Measurements from ENCODE around the gene GLYR1.

The GLYR1 gene

DNA sequence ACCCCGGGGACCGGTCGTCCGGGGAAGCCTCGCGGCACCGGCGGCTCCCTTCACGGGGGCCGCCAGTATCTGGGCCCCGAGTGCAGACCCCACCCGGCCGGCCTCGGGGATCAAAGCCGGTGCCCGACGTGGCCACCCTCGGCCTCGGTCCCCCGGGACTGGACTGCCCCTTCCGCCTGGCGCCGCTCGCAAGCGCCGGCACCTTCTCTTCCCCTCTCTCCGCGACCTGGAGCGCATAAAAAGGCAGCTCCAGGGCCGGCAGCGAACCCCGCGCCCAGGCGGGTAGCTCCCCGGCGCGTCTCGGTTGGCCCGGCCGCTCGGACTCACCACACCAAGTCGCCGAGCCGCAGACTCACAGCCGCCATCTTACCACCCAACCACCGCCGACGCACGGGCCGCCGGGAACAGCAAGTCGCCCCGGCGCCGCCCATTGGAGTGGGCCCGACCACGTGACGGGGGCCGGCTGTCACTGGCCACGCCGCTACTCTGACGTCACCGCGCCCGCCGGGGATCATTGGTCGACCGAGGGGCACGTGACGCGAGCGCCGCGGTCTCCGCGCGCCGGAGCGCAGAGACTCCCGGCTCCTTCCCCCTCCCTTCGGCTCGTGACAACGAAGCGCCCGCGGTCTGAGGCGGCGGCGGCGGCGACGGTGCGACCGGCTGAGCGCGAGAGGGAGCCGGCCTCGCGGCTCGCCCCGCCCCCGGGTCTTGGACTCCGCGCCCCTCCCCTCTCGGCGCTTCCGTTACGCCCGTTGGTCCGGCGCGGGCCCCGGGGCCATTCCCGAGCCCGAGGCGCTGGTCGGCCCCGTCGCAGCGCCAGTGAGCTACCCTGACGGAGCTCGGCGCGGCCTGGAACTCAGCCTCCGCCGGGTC lies at the start of gene GLYR1, which contains the start of gene UBN1:
Gene GLYR1 (minus strand): TSS at position 388 of the 873 bp plus-strand sequence. CDS start 23 bp downstream, at position 365.
Gene UBN1 (plus strand): TSS at position 581 of the 873 bp plus-strand sequence. CDS start 5,437 bp downstream, outside the sequence.
- DNase-seq (ENCODE audit: low read depth) = peak; percentile 96

DNA sequence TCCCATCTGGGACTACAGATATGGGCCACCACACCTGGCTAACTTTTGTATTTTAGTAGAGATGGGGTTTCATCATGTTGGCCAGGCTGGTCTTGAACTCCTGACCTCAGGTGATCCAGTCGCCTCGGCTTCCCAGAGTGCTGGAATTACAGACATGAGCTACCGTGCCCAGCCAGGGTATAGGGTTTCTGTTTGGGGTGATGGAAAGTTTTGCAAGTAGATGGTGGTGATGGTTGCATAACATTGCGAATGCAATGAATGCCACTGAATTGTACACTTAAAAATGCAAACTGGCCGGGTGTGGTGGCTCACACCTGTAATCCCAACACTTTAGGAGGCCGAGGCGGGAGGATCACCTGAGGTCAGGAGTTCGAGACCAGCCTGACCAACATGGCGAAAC lies 49.7 kb upstream of the GLYR1 start:
- DNase-seq (ENCODE audit: low read depth) = peak; percentile 56

DNA sequence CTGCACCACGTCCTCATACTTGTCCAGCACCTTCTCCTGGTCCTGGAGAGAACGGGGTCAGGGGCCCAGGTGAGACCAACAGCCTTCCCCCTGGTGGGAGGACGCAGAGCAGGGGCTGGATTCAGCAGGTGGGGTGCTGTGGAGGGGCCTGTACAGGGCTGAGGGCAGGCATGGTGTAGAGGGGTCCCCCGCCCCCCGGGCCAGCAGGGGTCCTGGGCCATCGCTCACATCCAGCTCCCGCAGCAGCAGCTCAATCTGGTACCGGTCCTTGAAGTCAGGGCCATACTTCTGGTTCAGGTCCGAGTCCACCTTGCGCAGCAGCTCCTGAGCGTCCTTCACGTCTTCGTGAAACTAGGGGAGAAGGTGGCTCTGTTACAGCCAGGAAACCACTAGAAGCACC lies 48.3 kb upstream of the GLYR1 start:
- no peak for DNase-seq (ENCODE audit: low read depth)

GRCh38 chr16:4894276-4895150 lies 47.4 kb upstream of the GLYR1 start:
- no peak for DNase-seq (ENCODE audit: low read depth)

DNA sequence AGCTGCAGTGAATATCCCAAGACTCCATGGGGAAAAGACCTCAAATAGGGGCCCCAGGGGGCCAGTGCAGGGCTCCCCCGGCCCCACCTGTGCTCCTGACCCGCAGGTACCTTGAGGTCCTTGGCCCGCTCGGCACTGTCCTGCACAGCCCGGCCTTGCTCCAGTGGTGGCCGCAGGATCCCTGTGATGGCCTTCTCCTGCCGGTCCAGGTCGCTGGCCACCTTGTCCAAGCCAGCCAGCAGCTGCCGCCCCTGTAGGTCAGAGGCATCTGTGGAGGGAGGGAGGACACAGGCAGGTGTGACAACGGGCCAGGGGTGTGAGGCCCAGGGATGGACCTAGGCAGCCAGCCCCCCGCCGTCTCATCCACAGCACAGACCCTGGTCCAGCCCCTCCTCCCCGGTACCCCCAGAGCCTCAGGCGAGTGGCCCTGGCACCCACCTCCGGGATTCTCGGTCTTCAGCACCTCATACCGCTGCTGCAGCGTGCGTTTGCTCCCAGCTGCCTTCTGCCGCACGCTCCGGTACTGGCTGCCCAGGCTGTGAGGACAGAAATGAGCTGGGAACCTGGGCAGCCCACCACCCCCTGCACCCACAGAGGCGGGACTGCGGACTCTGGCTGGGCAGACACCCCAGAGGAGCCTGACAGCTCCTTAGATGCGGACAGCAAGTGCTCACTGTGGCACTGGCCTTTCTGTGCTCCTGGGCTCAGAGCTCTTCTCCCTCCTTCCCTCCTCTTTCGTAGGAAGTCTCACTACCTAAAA lies 46.2 kb upstream of the GLYR1 start:
- DNase-seq (ENCODE audit: low read depth) = no peak

- no peak for DNase-seq (ENCODE audit: low read depth)
Measured at GRCh38 chr16:4892361-4893102, 45.4 kb upstream of the GLYR1 start.

GRCh38 chr16:4891886-4892216 lies 44.8 kb upstream of the GLYR1 start:
- DNase-seq (ENCODE audit: low read depth) = no peak

DNA sequence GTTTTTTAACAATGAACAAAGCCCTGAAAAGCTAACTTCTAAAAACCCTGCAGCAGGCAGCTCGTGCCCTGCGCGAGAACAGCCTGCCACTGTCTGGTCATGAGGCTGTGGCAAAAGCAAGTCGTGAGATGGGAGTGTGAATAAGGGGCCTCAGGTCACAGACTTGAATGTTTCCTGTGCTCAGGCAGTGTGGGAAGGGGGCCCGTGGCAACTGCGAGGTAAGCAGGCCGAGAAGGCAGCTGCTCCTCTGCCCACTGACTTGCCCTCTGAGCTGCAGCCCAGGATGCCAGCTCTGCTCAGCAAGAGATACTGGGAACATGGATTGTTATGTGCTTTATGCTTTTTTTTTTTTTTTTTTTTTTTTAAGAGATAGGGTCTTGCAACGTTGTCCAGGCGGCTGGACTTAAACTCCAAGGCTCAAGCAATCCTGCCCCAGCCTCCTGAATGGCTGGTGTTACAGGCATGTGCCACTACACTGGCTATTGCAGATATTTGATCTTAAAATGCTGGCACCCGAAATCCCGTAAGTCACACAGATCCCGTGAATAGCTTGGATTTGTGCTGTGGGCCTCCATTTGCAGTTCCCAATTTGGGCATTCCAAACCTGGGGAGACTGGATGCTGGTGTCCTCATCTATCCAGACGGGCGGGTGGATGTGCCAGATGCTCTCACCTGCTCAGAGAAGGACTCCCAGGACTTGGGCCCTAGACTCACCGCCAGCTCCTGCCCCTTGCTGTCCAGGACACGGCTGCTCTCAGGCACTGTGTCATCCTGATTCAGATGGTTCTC lies 44.2 kb upstream of the GLYR1 start:
- no peak for DNase-seq (ENCODE audit: low read depth)

DNA sequence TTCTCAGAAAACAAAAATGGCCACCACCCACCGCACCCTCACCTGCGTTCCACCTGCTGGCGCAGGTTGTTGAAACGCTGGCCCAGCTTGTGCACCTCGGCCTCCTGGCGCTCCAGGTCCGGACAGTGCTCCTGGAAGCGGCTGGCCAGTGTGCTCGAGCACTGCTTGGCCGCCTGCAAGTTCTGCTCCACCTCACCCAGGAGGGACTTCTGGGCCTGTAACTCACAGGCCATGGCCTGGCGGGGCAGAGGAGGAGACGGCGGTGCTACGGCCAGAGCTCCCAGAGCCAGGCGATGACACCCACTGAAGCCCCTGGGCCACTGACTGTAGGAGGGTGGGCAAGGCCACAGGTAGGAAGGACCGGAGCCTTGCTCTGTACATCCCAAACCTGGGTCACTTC lies 43.6 kb upstream of the GLYR1 start:
- no peak for DNase-seq (ENCODE audit: low read depth)

DNA sequence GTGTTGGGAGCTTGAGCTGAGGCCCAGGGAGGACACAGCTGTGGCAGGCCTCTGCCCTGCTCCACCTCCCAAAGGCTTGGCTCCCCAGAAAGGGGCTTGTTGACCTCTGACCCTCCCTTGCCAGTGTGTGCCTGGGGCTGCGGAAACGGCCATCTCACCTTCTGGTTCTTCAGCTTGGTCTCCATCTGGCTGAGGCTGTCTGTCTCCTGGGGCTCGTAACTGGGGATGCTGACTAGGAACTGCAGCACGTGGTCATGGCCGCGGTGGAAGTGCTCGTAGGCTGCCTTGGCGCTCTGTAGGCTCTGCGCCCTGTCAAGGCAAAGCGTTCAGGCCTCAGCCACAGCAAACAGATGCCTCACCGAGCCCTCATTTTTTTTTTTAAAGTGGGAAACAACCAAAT lies 42.9 kb upstream of the GLYR1 start:
- DNase-seq (ENCODE audit: low read depth) = no peak

DNA sequence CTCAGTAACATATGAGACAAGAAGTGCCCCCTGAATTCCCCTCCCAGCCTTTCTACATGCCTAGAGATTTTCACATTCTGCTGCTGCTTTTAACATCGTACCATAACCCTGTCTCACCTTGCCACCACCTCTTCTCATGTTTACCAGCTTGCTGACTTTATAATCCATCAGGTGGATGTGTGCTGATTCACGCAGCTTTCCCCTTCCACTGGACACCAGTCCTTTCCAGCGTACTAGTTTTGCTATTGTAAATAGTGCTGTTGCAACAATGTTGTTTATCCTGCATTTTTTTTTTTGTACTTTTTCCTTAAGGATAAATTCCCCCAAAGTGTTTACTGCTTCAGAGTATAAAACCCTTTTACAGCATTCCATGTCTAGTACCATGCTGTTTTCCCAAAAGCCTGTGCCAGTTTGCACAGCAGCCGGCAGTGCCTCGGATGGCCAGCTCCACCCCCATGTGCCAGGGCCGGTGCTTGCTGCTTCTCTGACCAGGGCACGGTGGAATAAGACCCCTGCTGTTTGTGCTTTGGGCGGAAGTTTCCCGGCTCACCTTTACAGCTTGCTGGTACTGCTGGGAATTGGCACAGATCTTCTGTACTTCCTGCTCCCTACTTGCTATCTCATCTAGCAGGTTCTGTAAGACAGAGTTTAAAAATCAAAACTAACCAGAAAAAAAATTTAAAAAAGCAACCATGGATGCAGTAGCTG lies 41.5 kb upstream of the GLYR1 start:
- DNase-seq (ENCODE audit: low read depth) = no peak

DNA sequence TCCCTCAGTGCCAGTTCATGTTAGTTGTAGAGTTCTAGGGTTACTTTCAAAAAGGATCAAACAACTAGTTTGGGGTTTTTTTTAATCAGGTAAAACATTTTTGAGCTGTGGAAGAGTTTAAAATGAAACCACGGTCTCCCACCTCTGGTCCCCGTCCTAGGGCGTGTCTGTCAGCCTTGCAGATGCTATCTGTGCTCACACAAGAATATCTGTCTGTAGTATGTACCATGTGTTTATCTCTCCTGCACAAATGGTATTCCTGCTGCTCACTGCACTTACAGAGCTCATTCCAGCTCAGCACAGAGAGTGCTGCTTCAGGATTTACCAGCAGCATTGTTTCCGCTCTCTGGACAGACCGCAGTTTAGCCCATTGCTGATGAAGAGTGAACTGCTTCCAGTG lies 39.1 kb upstream of the GLYR1 start:
- DNase-seq (ENCODE audit: low read depth) = no peak

- DNase-seq (ENCODE audit: low read depth) = no peak
Measured at GRCh38 chr16:4884972-4885874, 38.1 kb upstream of the GLYR1 start.

- DNase-seq (ENCODE audit: low read depth) = no peak
Measured at GRCh38 chr16:4884209-4884608, 37.1 kb upstream of the GLYR1 start.

DNA sequence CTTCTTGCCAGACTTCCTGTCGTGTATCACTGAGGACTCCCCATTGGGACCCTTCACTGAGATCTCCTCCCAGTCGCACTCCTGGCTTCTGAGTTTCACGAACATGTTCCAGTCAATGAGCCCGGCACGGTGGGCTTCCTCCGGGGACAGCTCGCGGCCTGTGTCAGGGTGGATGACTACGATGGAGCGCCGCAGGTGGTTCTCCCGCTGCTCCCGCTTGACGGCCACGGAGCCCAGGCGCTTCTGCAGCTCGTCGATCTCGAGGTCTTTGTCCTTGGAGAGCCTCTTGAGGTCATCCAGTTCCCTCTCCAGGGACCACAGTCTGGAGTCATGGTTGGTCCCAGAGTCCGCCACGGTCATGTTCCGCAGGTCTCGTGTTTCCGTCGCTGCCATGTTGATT lies 36.4 kb upstream of the GLYR1 start:
- DNase-seq (ENCODE audit: low read depth) = no peak

DNA sequence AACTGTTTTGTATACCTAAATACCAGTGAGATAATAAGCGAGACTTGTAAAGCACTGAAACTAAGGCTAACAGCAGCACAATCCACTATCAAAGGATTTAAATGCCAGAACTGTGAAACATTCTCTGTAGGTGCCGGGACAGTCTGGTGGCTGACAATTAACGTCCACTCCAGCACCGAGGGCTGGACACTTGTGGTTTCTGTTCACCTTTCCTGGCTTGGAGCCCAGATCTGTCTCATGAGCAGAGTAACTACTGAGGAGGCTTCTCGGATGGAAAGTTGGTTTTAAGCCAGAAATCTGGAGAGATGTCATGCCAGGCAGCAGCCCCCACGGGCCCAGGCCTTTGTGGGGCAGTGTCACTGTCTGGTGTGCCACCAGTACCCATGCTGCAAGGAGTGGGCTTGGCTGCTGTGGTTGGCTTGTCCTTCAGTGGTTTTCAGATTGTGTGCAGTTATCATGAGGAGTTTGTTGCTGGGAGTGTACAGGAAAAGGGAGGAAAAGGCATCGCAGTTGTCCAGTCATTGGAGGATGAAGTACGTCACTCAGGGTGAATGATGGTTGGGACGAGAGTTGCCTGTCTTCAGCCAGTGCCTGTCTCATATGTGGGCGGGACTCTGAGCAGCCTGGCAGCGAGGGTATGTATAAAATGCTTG lies 35.7 kb upstream of the GLYR1 start:
- no peak for DNase-seq (ENCODE audit: low read depth)

DNA sequence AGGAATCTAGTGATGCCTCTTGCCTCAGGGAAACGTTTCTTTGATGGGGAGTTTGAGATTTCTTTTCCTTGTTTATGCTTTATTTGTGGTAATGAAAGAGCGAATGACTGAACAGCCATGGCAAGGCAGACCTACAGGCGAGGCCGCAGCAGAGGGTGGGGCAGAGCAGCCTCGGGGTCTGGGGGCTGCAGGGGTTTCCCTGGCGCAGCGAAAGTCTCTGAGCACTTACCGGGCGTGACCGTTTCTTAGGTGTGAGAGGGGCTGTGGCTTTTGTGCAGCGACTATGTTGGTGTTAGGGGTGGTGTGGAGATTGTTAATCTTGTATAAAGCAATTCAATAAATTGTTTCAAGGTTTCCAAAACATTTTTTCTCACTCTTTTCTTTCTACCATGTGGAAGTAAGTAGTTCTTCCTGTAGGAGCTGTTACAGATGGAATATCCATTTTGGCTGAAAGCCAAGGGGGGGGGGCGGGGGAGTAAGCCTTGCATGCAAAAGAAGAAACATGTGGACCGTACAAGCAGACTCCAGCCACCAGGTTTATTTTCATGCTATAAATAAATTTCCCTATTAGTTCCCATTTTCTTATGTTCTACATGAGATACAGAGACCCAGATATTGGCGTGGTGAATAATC lies 35.0 kb upstream of the GLYR1 start:
- peak; percentile 58 for DNase-seq (ENCODE audit: low read depth)

- no peak for DNase-seq (ENCODE audit: low read depth)
Measured at GRCh38 chr16:4880006-4880580, 33.0 kb upstream of the GLYR1 start.
